IPS DF 19.7 (cell line): Measurements from ENCODE around the gene C22orf31.
"Not testable (repeated sequence)": the region's sequence is repeated elsewhere in the genome, so short reads cannot be mapped to it uniquely, and the experiment has no call there.

Source experiments
- DNase-seq: peaks from one replicate; pipeline ENCODE4 v3.0.0-alpha.2; 2013; ENCODE audit warnings: low read depth, low spot score

C22orf31 gene

GRCh38 chr22:29055192-29055830, 6.3 kb downstream of the C22orf31 start:
- DNase-seq, result no peak

- DNase-seq, result no peak
These were observed 7.3 kb downstream of the C22orf31 start for GRCh38 chr22:29054251-29054767.

- no peak for DNase-seq
These were observed 8.5 kb downstream of the C22orf31 start for GRCh38 chr22:29053048-29053702.

- no peak for DNase-seq
These were observed 11.2 kb downstream of the C22orf31 start for GRCh38 chr22:29050457-29050856.

GRCh38 chr22:29049655-29050263, 11.9 kb downstream of the C22orf31 start:
- no peak for DNase-seq

- no peak for DNase-seq
These were observed 12.6 kb downstream of the C22orf31 start for GRCh38 chr22:29048822-29049654.

GRCh38 chr22:29044657-29045176, 16.9 kb downstream of the C22orf31 start:
- DNase-seq, result no peak

GRCh38 chr22:29043906-29044575, 17.6 kb downstream of the C22orf31 start:
- no peak for DNase-seq

GRCh38 chr22:29041408-29041807, 20.2 kb downstream of the C22orf31 start:
- no peak for DNase-seq

- DNase-seq, result peak; percentile 54
These were observed 21.0 kb downstream of the C22orf31 start for GRCh38 chr22:29040385-29041275.

GRCh38 chr22:29039684-29040083, 21.9 kb downstream of the C22orf31 start:
- not testable (repeated sequence) for DNase-seq

- no peak for DNase-seq
These were observed 22.5 kb downstream of the C22orf31 start for GRCh38 chr22:29039148-29039547.

GRCh38 chr22:29037340-29037932, 24.2 kb downstream of the C22orf31 start:
- DNase-seq, result no peak

GRCh38 chr22:29032584-29032983, 29.0 kb downstream of the C22orf31 start:
- no peak for DNase-seq

GRCh38 chr22:29032014-29032475, 29.6 kb downstream of the C22orf31 start:
- no peak for DNase-seq

GRCh38 chr22:29031227-29032011, 30.2 kb downstream of the C22orf31 start:
- DNase-seq, result peak; percentile 61

- DNase-seq, result peak; percentile 42
These were observed 30.9 kb downstream of the C22orf31 start for GRCh38 chr22:29030618-29031226.

GRCh38 chr22:29030016-29030617, 31.5 kb downstream of the C22orf31 start:
- DNase-seq, result no peak
